Esophagus muscularis mucosa (tissue), 4 donors: ENCODE results near the gene GALNT11.

Experiments
- CTCF ChIP-seq, 3 experiments: fragments of 200-600 bp in 2 of 3; fragments of 450-650 bp in 1 of 3; sonication (generic) in 2 of 3; IDR thresholded peaks; one replicate each; pipeline ENCODE4 v1.5.1; 2017 to 2019; ENCODE audit warnings: antibody characterized with exemption in 3 of 3, mild to moderate bottlenecking in 2 of 3, moderate library complexity in 1 of 3
- EP300 ChIP-seq: sonication (generic); formaldehyde crosslinking; IDR thresholded peaks from one replicate; pipeline ENCODE4 v1.6.1; 2017; ENCODE audit warnings: antibody characterized with exemption
- POLR2A ChIP-seq: fragments of 450-650 bp; IDR thresholded peaks from one replicate; pipeline ENCODE4 v1.6.1; 2017; ENCODE audit warnings: antibody characterized with exemption, moderate library complexity, mild to moderate bottlenecking, low read depth
- POLR2AphosphoS5 ChIP-seq, 2 donors: sonication (generic); formaldehyde crosslinking; IDR thresholded peaks; one replicate each; pipeline ENCODE4 v1.6.1; 2017; ENCODE audit warnings: antibody characterized with exemption in 2 of 2

- no peak for TF ChIP-seq CTCF (IDR thresholded peaks at IDR 0.05)
- no peak for TF ChIP-seq POLR2AphosphoS5 (IDR thresholded peaks at IDR 0.05)
- TF ChIP-seq POLR2A = no peak
- no peak for TF ChIP-seq EP300
Measured at GRCh38 chr7:152122540-152122939, 97.1 kb downstream of the GALNT11 start.
